VCaP (cell line): ENCODE results near the gene AIP.
"Not testable (repeated sequence)": the region's sequence is repeated elsewhere in the genome, so short reads cannot be mapped to it uniquely, and the experiment has no call there.

Experiments used
- H3K27ac ChIP-seq: fragments of 450-650 bp; 2 replicates; pipeline ENCODE4 v1.5.1; 2017
- CTCF ChIP-seq: fragments of 450-650 bp; conservative IDR thresholded peaks from 2 replicates; pipeline ENCODE4 v1.5.1; 2017; ENCODE audit warnings: mild to moderate bottlenecking, moderate library complexity

AIP gene

GRCh38 chr11:67482275-67482826 is 475 bp upstream of the AIP start:
- TF ChIP-seq CTCF: no peak
- peak overlapping the region; percentile 83 for H3K27ac ChIP-seq

GRCh38 chr11:67483831-67484665 is 1.2 kb downstream of the AIP start:
- TF ChIP-seq CTCF: no peak
- peak overlapping the region; percentile 83; the same call in 1 of the 2 replicates for H3K27ac ChIP-seq

GRCh38 chr11:67484847-67485311 is 2.1 kb downstream of the AIP start:
- no peak overlapping the region for H3K27ac ChIP-seq
- TF ChIP-seq CTCF: no peak

- H3K27ac ChIP-seq: not testable (repeated sequence)
These were observed 3.1 kb downstream of the AIP start for GRCh38 chr11:67485873-67486361.

GRCh38 chr11:67486481-67487195 is 3.8 kb downstream of the AIP start:
- no peak overlapping the region for H3K27ac ChIP-seq

GRCh38 chr11:67489203-67489884 is 6.5 kb downstream of the AIP start:
- no peak overlapping the region for H3K27ac ChIP-seq
- no peak for TF ChIP-seq CTCF

More at GRCh38 chr11:67486481-67487195, 3.8 kb downstream of the AIP start:
- no peak for TF ChIP-seq CTCF

GRCh38 chr11:67489885-67490726 is 7.3 kb downstream of the AIP start:
- no peak overlapping the region for H3K27ac ChIP-seq
- no peak for TF ChIP-seq CTCF
